ENCODE measurements around the gene C14orf39.

DNA sequence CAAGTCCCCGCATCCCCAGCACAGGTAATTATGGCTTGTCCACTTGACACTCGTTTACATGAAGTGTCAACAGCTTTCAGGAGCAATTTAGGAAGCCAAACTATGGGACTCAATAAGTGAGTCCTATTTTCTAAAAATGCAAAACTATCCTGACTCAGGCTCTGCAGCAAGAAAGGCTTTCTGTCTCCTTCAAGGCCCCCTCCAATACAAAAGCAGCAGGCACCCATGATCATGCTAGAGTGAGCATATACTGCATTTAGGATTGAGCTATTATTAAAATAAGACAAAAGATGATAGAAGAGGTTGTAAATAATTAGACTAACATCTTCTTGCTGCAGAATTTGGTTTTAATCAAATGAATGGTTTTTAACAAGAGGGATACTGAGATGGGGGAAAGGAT lies 26.3 kb upstream of the C14orf39 start:
- TF ChIP-seq, protein P1, sequence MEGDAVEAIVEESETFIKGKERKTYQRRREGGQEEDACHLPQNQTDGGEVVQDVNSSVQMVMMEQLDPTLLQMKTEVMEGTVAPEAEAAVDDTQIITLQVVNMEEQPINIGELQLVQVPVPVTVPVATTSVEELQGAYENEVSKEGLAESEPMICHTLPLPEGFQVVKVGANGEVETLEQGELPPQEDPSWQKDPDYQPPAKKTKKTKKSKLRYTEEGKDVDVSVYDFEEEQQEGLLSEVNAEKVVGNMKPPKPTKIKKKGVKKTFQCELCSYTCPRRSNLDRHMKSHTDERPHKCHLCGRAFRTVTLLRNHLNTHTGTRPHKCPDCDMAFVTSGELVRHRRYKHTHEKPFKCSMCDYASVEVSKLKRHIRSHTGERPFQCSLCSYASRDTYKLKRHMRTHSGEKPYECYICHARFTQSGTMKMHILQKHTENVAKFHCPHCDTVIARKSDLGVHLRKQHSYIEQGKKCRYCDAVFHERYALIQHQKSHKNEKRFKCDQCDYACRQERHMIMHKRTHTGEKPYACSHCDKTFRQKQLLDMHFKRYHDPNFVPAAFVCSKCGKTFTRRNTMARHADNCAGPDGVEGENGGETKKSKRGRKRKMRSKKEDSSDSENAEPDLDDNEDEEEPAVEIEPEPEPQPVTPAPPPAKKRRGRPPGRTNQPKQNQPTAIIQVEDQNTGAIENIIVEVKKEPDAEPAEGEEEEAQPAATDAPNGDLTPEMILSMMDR (IDR thresholded peaks at IDR 0.05): no peak
- no peak for TF ChIP-seq POLR2A (IDR thresholded peaks at IDR 0.05)
